MCF 10A (cell line): ENCODE data around the gene VSTM2L. TPM values are rescaled to one million over a fixed set of nuclear protein-coding genes. Genes with fewer than 3 reads are reported as not detected.

ENCODE experiments used
- BruUV-seq: library from RNA; stranded (reverse); fragments of 400-500 nt; replicated peaks from 2 replicates; lab custom pipeline; 2021; lab: Mats Ljungman, UMichigan
- CTCF ChIA-PET: fragments of 300-600 bp; sonication (Branson Sonifier 250); formaldehyde crosslinking; extraction: SDS; loops from one replicate; lab custom pipeline; 2021; ENCODE audit warnings: antibody characterized with exemption, inconsistent platforms; lab: Yijun Ruan, JAX
- POLR2A ChIA-PET: fragments of 300-600, 350-650 bp; sonication (Branson Sonifier 250); formaldehyde crosslinking; extraction: SDS; loops from one replicate; lab custom pipeline; 2020; ENCODE audit warnings: antibody characterized with exemption, inconsistent platforms; lab: Yijun Ruan, JAX
- DNase-seq: peaks from one replicate; pipeline ENCODE4 v3.0.0-alpha.2; 2018; ENCODE audit not compliant: unreplicated experiment
- H3K27ac Mint-ChIP-seq: one replicate; pipeline ENCODE4 v1.8.0; 2022; ENCODE audit warnings: mild to moderate bottlenecking, low read depth, mixed read lengths; ENCODE audit not compliant: unreplicated experiment
- H3K27me3 Mint-ChIP-seq: one replicate; pipeline ENCODE4 v1.8.0; 2022; ENCODE audit warnings: mixed read lengths; ENCODE audit not compliant: insufficient read depth, unreplicated experiment
- H3K36me3 Mint-ChIP-seq: one replicate; pipeline ENCODE4 v1.8.0; 2022; ENCODE audit warnings: mild to moderate bottlenecking, moderate library complexity, mixed read lengths; ENCODE audit not compliant: insufficient read depth, unreplicated experiment
- H3K4me1 Mint-ChIP-seq: one replicate; pipeline ENCODE4 v1.8.0; 2022; ENCODE audit warnings: mixed read lengths; ENCODE audit not compliant: insufficient read depth, unreplicated experiment
- H3K4me3 Mint-ChIP-seq: one replicate; pipeline ENCODE4 v1.8.0; 2022; ENCODE audit warnings: mild to moderate bottlenecking, moderate library complexity, mixed read lengths; ENCODE audit not compliant: unreplicated experiment
- H3K9me3 Mint-ChIP-seq: one replicate; pipeline ENCODE4 v1.8.0; 2022; ENCODE audit warnings: mixed read lengths; ENCODE audit not compliant: unreplicated experiment
- intact Hi-C: fragments of 100-400 bp; cut with micrococcal nuclease; formaldehyde crosslinking; loops from 2 replicates; pipeline ENCODE4 v1.14.1; 2022
- total RNA-seq: library from RNA; stranded (reverse); gene quantifications from 2 replicates; pipeline ENCODE4 v1.2.3, GENCODE V29; 2022
- TF ChIP-seq, protein P1 (sequence below): fragments of 200-600 bp; IDR thresholded peaks from one replicate; pipeline ENCODE4 v1.8.0; 2022; ENCODE audit warnings: antibody characterized with exemption, mild to moderate bottlenecking; ENCODE audit not compliant: unreplicated experiment

VSTM2L gene
- total RNA-seq, 1 experiment from 2014 or later, result 15.6 TPM

DNA sequence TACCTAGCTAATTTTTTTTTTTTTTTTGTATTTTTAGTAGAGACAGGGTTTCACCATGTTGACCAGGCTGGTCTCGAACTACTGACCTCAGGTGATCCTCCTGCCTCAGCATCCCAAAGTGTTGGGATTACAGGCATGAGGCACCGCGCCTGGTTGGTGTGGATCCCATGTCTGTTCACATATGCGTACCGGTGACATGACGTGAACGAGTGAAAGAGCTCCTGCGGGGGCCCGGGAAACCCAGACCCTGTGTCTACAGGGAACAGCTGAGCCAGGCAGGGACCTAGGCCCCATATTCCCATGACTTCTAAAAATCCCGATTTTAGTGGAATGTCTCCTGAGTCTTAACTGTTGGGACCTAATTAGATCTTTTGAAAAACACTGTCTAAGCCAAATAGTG is 33.1 kb downstream of the VSTM2L start:
- DNase-seq, result no peak
- BruUV-seq, result no TSS peak
- TF ChIP-seq, protein P1, sequence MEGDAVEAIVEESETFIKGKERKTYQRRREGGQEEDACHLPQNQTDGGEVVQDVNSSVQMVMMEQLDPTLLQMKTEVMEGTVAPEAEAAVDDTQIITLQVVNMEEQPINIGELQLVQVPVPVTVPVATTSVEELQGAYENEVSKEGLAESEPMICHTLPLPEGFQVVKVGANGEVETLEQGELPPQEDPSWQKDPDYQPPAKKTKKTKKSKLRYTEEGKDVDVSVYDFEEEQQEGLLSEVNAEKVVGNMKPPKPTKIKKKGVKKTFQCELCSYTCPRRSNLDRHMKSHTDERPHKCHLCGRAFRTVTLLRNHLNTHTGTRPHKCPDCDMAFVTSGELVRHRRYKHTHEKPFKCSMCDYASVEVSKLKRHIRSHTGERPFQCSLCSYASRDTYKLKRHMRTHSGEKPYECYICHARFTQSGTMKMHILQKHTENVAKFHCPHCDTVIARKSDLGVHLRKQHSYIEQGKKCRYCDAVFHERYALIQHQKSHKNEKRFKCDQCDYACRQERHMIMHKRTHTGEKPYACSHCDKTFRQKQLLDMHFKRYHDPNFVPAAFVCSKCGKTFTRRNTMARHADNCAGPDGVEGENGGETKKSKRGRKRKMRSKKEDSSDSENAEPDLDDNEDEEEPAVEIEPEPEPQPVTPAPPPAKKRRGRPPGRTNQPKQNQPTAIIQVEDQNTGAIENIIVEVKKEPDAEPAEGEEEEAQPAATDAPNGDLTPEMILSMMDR, result no peak
- POLR2A ChIA-PET, result no interaction called here
- Mint-ChIP-seq H3K27me3 (no peaks in the 10 kb centered on the region), H3K4me3 (no peak overlapping the region), H3K9me3 (no peaks in the 10 kb centered on the region), H3K4me1 (peaks cover 5% of the 10 kb centered on the region), H3K27ac (no peak overlapping the region), H3K36me3 (peaks cover 21% of the 10 kb centered on the region)
- CTCF ChIA-PET, result interaction anchor here (0.6 to 0.7 kb wide), 2 partner anchors 125 to 805 kb away, joined by 3 read pairs; no protein-coding TSS in a partner anchor
- intact Hi-C loops, result no loop called here

DNA sequence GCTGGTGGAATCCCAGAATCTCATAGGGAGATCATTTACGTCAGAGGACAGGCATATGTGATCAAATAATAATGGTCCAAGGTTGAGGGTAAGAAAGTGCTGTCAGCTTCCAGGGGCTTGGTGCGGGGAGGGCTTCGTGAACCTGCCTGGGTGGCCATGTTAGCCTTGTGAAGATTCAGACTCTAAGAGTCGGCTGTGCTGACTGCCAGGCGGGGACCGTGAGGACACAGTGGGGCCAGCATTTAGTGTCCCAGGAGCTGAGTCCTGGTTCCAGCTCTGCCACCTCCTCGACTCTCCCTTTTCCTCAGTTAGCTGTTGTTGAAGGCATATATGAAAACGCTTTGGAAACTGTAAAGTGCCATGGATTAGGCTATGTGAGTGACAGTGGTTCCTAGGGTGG is 33.5 kb downstream of the VSTM2L start:
- no peak overlapping the region for H3K27ac Mint-ChIP-seq
- TF ChIP-seq, protein P1, result no peak
- no peak for DNase-seq
- no peaks in the 10 kb centered on the region for H3K27me3 Mint-ChIP-seq
- H3K4me3 Mint-ChIP-seq, result no peak overlapping the region
- no TSS peak for BruUV-seq
- ChIA-PET CTCF (interaction anchor here (0.7 kb wide), 1 partner anchor 806 kb away, joined by 3 read pairs; no protein-coding TSS in a partner anchor), POLR2A (no interaction called here)
- intact Hi-C loops, result no loop called here
- peaks cover 5% of the 10 kb centered on the region for H3K4me1 Mint-ChIP-seq
- H3K9me3 Mint-ChIP-seq, result no peaks in the 10 kb centered on the region
- peaks cover 23% of the 10 kb centered on the region for H3K36me3 Mint-ChIP-seq

DNA sequence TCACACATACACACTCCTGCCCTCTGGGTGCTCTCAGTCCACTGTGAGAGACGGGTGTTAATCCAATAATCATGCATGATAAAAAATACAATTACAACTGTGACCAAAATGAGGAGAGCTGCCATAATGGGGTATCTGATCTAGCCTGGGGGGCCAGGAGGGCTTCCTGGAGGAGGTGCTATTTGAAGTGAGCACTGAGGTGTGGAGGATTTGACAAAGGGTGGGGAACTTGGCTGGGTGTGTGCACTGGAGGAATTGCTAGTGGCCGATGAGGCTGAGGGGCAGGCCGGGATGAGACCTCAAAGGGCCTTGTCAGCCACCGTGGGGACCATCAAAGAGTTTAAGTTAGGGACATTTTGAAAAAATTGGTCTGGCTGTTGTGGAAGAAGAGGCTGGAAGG is 34.8 kb downstream of the VSTM2L start:
- no peaks in the 10 kb centered on the region for H3K27me3 Mint-ChIP-seq
- intact Hi-C loops, result no loop called here
- H3K4me1 Mint-ChIP-seq, result peaks cover 1% of the 10 kb centered on the region
- CTCF ChIA-PET, result no interaction called here
- no peak overlapping the region for H3K27ac Mint-ChIP-seq
- no TSS peak for BruUV-seq
- H3K36me3 Mint-ChIP-seq, result peaks cover 25% of the 10 kb centered on the region
- TF ChIP-seq, protein P1, result no peak
- no peaks in the 10 kb centered on the region for H3K9me3 Mint-ChIP-seq
- POLR2A ChIA-PET, result no interaction called here
- DNase-seq, result no peak
- H3K4me3 Mint-ChIP-seq, result no peak overlapping the region

DNA sequence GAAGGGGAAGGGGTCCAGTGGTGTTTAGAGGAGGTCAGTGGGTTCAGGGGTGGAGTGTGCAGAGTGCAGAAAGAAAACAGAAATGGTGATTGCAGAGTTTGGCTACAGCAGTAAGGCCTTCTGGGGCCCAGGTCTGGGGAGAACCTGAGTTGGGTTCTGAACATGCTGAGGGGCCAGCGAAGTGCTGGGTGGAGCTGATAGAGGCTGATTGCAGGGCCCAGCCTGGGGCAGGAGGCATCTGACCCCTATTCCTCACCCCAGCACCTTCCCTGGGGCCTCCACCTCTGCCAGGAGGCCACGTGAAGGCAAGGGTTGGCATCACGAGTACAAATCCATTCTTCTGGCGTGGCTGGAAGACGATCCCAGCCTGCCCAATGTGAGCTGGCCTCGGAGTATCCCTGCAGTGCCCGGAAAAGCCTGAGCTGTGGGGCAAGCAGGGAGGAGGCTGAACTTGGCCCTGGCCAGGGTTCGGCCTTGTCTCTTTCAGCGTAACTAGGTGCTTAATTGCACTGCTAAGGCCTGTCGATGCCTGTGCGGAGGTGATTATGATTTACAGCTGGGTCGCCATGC is 35.3 kb downstream of the VSTM2L start:
- DNase-seq, result no peak
- TF ChIP-seq, protein P1, result no peak
- no TSS peak for BruUV-seq
- Mint-ChIP-seq H3K27ac (no peak overlapping the region), H3K9me3 (no peaks in the 10 kb centered on the region), H3K4me3 (no peak overlapping the region), H3K36me3 (peaks cover 25% of the 10 kb centered on the region), H3K4me1 (no peaks in the 10 kb centered on the region), H3K27me3 (no peaks in the 10 kb centered on the region)
- intact Hi-C loops, result no loop called here
- POLR2A ChIA-PET, result no interaction called here
- CTCF ChIA-PET, result no interaction called here
